GM12874 (cell line): ENCODE measurements around the gene NKX3-2.

Source experiments
- TF ChIP-seq, protein P1 (sequence below): IDR thresholded peaks from 2 replicates; pipeline ENCODE4 v1.5.1; 2011; ENCODE audit warnings: low read depth, mild to moderate bottlenecking, control low read depth, low read length, moderate library complexity; ENCODE audit not compliant: insufficient read depth

The NKX3-2 gene

DNA sequence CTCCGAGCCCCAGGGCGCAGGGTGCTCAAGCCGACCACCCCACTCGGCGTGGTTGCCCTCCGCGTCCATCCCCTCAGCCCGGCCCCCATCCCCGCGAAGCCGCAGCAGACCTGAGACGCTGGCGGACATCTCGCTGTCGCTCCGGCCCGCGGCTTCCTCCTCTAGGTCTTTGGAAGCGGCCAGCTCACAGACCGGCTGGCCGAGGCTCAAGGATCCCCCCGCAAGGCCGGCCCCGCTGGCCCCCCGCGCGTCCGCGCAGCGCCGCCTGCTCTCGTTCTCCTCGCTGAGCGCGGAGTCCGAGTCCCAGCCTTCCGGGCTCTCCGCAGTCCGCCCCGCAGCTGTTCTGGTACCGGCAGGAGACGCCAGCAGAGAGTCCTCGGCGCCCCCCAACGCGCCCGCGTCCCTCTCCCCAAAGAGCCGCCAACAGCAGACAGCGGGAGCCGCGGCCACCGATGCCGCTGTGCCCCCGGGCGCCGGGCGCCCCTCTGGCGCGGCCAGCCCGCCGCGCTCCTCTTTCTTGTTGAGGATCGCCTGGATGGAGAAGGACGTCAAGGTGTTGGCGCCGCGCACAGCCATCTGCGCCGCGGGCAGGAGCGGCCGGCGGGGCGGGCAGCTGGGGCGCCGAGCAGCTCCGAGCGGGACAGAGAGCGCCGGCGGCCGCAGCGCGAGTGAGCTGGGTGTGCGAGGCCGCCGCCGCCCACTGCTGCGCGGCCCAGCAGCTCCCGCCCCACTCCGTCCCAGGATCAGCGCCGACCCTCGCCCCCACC, at the start of gene NKX3-2:
Gene NKX3-2 (minus strand): TSS at position 670 of the 767 bp plus-strand sequence. CDS start 94 bp downstream, at position 576.
- TF ChIP-seq, protein P1, sequence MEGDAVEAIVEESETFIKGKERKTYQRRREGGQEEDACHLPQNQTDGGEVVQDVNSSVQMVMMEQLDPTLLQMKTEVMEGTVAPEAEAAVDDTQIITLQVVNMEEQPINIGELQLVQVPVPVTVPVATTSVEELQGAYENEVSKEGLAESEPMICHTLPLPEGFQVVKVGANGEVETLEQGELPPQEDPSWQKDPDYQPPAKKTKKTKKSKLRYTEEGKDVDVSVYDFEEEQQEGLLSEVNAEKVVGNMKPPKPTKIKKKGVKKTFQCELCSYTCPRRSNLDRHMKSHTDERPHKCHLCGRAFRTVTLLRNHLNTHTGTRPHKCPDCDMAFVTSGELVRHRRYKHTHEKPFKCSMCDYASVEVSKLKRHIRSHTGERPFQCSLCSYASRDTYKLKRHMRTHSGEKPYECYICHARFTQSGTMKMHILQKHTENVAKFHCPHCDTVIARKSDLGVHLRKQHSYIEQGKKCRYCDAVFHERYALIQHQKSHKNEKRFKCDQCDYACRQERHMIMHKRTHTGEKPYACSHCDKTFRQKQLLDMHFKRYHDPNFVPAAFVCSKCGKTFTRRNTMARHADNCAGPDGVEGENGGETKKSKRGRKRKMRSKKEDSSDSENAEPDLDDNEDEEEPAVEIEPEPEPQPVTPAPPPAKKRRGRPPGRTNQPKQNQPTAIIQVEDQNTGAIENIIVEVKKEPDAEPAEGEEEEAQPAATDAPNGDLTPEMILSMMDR: no peak

DNA sequence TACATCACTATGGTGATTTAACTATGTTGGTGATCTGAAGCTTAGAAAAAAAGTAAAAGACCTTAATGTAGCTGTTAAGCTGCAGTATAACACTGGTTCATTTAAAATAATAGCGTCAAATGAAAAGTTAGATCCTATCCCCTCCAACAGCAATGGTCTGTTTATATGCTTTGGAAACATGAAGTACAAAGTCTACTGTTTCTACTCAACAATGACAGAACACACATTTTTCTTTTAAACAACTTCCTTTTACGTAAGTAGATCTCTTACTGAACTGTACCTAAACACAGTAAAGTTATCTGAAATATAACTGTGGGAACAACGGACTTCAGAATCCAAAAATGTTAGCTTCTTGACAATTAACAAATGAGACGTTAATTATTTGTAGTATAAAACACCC, 47.9 kb upstream of the NKX3-2 start:
- TF ChIP-seq, protein P1: no peak

DNA sequence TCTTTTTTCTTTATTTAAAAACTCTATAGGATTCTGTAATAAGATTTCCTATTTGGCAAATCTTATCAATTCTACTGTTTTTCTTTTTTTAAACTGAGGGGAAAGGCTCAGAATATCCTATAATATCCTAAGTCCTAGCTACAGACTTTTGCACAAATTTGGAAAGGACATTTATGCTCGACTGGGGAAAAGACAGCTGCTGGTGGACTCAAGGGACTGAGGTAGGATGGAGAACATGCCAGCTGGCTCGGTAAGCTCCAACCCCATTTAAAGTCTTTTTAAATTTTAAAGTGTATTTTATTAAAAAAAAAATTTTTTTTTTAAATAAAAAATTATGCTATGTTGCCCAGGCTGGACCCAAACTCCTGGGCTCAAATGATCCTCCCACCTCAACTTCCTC, 46.5 kb upstream of the NKX3-2 start:
- TF ChIP-seq, protein P1: no peak

DNA sequence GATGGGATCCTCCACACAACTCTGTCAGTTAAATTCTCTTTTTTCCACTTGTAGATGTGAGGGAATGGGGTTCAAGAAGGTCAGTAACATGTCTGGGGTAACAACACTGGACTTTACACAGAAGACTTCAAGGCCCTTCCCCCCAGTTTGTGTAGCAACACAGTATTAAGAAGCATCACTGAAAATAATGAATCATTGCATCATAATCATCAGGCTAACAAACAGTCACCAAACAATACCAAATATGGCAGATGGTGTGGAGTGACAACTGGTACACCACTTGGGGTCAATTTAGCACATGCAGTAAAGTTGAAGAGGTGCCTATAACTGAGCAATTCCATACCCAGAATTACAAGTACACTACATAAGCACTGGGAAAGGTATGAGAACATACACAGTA, 44.6 kb upstream of the NKX3-2 start:
- TF ChIP-seq, protein P1: no peak

DNA sequence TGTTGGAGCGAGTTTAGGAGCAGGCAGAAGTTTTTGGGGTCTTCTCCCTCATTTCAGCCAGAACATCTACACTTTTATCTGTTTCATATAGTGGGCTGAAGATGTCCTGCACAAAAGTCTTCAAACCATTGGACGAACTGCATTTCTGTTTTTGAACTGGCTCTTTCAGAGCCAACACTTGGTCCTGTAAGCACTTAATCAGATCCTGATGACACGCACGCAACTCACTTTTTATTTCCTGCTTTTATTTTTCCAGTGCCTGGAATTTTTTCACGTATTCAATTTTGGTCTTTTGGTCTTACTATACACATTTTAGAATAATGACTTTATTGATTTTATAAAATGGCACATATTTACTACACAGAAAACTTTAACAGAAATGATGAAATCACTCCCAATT, 40.2 kb upstream of the NKX3-2 start:
- TF ChIP-seq, protein P1: no peak

DNA sequence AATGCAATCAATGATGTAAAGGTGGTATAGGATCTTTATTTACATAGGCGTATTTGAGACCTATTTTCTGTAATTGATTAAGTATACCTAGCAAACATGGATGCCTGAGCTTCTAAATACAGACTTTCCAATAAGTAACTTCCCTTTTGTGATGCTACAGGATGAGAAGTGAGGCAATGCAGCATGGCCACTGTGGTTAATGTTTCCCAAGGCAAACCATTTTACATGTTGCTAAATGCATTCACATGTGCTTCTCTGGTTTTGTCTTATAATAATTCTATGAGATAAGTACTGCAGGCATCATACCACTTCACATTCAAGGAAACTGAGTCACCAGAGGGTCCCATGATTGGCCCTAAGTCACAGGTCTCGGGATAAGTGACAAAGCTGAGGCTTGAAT, 35.7 kb upstream of the NKX3-2 start:
- TF ChIP-seq, protein P1: no peak

DNA sequence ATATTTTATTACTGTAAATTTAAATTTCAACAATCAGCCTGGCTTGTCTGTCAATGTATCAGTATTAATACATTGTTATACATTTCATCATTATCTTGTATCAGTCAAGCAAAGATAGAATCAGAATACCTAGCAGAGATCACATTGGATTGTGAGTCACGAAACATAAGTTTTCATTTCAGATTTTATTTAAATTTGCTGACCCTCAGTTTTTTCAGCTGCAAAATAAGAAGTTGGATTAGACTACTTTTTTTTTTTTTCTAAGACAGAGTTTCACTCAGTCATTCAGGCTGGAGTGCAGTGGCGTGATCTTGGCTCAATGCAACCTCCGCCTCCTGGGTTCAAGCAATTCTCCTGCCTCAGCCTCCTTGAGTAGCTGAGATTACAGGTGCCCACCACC, 33.4 kb upstream of the NKX3-2 start:
- TF ChIP-seq, protein P1: no peak
